ENCODE data around the gene LLPH. TPM values are rescaled to one million over a fixed set of nuclear protein-coding genes. Genes with fewer than 3 reads are reported as not detected.

Gene LLPH
- total RNA-seq = 5.4 and 6.3 TPM in 2 replicates

DNA sequence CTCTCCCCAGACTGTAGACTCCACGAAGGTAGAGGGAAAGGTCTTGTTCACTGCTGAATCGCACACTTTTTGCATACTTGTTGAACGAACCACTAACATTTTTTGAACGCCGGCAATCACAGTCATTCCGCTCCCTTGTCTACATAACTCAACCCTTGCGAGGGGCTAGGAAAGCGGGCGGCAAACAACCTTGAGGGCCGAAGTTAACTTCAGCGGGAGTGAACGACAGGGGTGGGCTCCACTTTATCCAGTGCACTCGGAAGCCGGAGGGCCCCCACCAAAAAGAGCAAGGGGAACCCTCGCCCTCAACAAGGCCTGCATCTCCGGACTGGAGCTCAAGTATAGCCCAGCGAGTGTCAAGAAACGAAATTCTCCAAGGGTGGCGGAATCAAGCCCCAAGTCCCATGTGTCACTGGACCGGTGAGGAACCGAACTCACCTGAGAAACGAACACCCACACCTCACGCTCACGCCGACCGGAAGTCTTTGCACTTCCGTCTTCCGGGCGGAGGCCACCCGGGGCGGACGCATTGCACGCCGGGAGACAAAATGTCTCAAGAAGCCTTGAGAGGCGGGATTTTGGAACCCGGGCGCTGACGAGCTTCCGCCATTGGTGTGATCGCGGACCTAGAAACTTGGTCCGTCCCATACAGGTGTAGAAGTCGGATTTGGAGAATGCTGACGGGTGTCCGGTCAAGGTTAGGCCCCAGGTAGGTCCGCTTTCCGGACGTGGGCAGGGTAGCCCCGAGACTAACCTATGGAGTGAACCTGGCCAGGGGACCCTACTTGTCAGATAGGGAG, at the start of gene LLPH:
LLPH (minus strand) TSS at position 484 of the 800 bp plus-strand sequence. CDS start 1,644 bp downstream, outside the sequence.

GRCh38 chr12:66169221-66170170, 38.9 kb upstream of the LLPH start, which contains the start of gene TMBIM4:
TMBIM4 (minus strand) TSS chr12:66169996; CDS start chr12:66169951, 45 bp downstream.

Other genes starting within 250 kb of the LLPH start
- 78.9 and 92.8 TPM in 2 replicates for gene TMBIM4, start 39.2 kb upstream of the LLPH start, total RNA-seq
- gene IRAK3, start 58.5 kb upstream of the LLPH start, total RNA-seq = 3.5 and 18.3 TPM in 2 replicates
- 3.5 and 4.5 TPM in 2 replicates for gene HELB, start 171.7 kb upstream of the LLPH start, total RNA-seq

Measured in regular cardiac myocyte (primary cell).